GM18909 (cell line): ENCODE results near the gene MACC1.
A peak's percentile ranks its signal among the peaks of the same experiment; 100 is the strongest.
"Not testable (repeated sequence)": the region's sequence is repeated elsewhere in the genome, so short reads cannot be mapped to it uniquely, and the experiment has no call there.

ENCODE experiments used
- ATAC-seq: cut with Tn5 transposase; IDR thresholded peaks from one replicate; pipeline ENCODE4 v1.9.1; 2021; ENCODE audit warnings: mild to moderate bottlenecking; ENCODE audit not compliant: unreplicated experiment, poor library complexity

The MACC1 gene

DNA sequence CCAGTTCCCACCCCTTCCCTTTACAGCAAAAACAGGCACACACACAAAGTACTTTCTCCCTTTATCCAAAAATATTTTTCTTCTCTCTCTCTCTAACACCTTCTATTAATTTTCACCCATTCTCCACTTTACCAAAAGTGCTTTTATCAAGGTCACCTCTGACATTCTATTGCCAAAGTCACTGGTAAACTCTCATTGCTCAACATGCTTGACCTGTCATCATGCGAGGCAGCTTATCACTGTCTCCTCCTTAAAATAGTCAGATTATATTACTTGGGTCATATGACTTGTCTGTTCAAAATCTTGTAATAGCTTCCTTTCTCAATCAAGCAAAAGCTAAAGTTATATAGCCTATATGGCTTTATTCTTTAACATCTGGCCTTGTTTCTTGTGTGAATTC is 28.6 kb downstream of the MACC1 start:
- no peak for ATAC-seq

DNA sequence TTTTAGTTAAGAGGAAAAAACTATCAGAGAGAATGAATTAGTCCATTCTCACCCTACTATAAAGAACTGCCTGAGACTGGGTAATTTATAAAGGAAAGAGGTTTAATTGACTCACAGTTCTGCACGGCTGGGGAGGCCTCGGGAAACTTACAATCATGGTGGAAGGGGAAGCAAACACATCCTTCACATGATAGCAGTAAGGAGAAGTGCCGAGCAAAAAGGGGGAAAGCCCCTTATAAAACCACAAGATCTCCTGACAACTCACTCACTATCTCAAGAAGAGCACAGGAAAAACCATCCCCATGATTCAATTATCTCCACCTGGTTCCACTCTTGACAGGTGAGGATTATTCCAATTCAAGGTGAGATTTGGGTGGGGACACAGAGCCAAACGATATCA is 29.3 kb downstream of the MACC1 start:
- not testable (repeated sequence) for ATAC-seq

DNA sequence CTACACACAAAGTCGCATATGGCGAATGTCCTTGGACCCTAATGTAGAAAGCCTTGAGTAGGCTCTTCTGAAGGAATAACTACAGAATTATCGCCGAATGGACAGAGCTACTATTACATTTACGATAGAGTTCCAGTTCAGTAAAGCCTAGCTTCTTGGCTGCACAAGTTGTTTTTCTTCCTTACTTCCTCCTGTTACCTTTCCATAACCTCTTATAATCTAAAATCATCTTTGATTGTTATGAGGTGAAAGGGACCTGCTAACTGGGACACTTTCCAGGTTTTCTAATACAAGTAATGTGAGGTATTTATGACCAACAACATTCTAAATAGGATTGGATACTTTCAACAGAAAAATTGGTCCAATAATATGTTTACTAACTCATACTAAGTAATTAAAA is 31.2 kb downstream of the MACC1 start:
- no peak for ATAC-seq

- ATAC-seq = no peak
Observed at GRCh38 chr7:20183086-20183485, 34.1 kb downstream of the MACC1 start.

GRCh38 chr7:20176578-20177242 is 40.5 kb downstream of the MACC1 start:
- ATAC-seq = peak; percentile 70

DNA sequence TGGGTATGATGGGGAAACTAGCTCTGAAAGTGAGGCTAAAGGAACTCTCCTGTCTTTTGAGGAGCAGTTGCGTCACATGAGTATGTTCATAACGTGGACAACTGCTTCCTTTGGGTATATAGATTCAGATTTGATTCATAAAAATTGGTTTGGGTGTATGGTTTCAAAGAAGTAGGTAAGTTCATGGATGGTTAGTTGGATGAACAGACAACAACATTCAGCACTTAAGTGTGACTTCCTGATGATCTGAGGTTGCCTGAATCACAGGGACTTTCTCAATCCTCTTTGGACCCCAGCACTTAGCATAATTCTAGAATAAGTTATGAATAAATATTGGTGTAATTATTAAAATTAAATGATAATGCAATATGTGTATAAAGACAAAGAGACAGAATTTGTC is 43.4 kb downstream of the MACC1 start:
- ATAC-seq = no peak

- ATAC-seq = peak; percentile 45
Observed at GRCh38 chr7:20172736-20173334, 44.3 kb downstream of the MACC1 start.

- no peak for ATAC-seq
Observed at GRCh38 chr7:20170633-20171032, 46.6 kb downstream of the MACC1 start.

- no peak for ATAC-seq
Observed at GRCh38 chr7:20165146-20165510, 52.1 kb downstream of the MACC1 start.

- ATAC-seq = no peak
Observed at GRCh38 chr7:20164425-20165145, 52.6 kb downstream of the MACC1 start.

DNA sequence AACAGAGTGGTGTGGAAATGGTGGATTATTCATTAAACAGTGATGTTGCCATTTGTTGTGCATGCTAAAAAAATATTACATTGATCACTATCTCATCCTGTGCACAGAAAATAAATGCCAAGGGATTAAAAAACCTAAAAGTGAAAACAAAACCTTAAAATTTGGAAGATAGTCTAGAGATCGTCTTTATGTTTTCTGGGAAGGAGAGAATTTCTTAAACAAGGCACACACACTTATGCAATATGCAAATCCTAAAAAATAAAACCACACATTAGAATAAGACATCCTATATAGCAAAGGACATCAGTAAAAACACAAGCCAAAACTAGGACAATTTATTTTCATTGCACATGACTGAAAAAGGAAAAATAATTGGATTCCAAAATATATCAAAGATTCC is 54.5 kb downstream of the MACC1 start:
- no peak for ATAC-seq

DNA sequence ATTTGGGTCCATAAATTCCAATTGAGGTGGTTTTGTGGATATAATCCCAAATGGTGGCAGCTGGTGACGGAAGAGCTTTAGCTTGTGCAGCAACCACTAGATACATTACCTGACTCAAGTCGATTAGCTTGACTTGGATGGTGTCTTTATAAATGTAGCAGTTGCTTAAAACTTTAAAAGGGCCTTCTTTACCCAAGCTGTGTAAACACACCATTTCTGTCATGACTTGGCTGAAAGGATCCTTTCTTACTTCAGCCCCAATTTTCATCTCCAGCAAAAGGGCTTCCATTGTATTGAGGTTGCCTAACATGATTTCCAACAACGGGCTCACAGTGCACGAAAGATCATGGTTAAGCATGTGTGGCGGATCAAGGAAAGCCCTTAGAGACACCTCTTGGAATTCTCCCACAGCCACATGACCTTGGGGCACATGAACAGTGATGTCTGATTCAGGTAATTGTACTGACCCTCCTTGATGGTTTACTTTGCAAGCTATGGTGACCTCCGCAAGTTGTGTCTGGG is 57.9 kb downstream of the MACC1 start:
- ATAC-seq = no peak

DNA sequence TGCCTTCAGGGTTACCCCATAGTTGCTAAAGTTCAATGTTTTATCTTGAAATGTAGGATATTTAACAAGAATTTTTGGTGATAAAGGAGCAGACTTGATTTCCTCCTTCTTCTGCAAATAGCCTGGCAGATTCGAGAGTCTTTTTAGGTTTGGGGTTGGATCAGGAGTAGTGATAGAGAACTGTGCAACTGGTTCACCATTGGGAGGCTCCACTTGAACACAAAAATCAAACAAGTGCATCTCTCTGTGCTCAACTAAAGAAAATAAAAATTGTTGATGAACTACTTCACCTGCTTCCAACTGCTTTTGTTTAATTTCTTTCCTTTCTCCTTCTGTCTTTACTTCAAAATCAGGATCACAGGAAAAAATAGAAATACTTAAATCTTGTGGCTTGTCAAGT is 58.5 kb downstream of the MACC1 start:
- ATAC-seq = peak; percentile 59

GRCh38 chr7:20157456-20157855 is 59.7 kb downstream of the MACC1 start:
- ATAC-seq = no peak

DNA sequence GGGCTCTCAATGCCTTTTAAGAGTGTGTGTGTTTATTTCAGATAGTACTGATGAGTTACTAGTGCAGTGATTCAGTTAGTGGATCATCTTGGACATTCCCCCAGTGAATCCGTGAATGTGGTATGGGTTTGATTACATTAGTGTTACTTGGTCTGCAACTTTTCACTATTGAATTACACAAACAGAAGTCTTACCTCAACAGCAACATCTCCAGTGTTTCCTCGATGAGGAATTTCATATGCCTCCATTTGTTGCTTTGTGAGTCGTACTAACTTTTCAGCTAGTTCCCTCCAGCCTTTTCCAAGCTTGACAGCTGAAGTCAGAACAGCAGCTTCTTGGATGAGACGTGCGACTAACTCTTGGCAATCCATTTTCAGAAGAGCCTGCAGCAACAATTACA is 63.2 kb downstream of the MACC1 start:
- no peak for ATAC-seq

DNA sequence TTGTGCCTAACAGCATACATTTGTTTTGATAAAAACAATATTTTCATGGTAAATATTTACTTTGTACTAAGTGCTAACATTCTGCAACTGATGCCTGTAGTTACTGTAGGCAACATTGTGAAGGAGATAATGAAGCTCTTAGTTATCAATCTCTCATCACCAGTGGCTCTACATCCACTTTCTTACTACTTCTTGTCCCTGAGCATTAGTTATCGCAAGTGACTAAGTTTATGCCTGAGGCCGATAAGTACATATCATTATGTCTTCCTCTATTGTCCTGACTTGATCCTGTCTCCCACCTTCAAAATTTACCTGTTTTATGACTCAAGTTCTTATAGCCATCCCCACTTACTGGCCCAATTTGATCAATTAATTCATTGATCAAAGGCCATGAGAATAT is 63.6 kb downstream of the MACC1 start:
- ATAC-seq = no peak

GRCh38 chr7:20152511-20152910 is 64.7 kb downstream of the MACC1 start:
- ATAC-seq = no peak

DNA sequence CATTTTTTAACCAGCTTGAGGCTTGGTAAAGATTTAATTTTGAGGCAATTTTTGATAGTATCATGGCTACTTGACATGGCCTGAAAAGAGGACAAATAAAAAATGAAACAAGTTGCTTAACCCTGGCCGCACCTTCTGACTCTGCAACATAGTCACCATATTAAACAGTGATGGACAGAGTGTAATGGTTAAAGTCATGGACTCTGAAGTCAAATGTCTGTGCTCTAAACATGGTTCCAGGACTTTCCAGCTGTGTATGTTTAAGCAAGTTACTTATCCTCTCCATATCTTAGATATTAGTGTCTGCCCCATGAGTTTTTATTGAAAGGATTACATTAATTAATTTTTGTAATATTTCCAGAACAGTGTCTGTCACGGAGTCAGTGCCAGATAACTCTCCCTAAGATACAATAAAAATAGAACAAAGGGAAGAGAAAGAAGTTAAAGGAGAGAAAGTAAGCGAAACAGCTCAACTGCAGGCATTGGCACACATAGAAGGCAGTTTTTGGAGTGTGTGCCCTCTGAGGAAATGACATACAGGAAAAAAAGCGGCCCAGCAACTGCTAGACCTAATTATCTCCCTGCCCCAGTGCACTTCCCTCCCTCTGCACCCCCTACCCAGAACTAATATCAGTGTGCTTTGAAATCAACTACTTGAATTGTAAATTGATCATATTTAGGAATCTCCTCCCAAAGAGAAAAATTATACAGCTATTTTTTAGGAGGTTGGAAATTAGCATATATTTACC is 65.3 kb downstream of the MACC1 start:
- no peak for ATAC-seq

DNA sequence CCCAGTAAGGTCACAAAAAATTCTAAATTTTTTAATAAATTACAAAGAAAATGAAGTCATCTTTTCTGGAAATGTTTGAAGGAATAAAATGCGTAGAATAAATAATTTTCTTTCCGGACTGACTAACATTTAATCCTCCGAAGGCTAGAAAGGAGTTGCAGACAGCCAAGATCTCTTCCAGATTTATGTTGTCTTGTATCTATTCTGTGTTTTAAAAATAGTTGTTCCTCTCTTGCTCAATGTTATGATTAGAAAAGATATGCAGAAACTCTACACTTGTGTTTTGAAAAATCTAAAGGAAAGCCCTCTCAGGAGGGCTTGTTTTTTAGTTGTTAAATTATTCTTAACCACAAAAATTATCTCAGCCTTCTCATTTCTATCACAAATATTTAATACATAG is 70.7 kb downstream of the MACC1 start:
- no peak for ATAC-seq

DNA sequence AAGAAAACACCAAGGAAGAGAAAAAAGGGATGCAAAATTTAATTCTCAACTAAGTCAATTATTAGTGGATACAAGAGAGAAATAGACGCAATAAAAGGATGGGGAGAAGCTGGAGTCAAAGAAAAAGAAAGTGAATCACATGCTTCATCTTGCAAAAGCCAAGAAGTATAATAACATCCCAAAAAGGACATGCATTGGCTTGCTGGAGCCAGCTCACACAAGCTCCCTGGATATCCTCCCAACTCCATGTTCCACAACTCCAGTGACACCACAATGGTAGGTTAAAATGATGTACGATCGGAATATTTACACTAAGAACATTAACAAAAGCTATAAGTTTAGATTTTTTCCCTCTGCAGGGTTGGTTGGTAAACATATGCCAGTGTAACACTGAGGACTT is 72.4 kb downstream of the MACC1 start:
- ATAC-seq = no peak

- no peak for ATAC-seq
Observed at GRCh38 chr7:20141666-20142065, 75.5 kb downstream of the MACC1 start.
